Osteoblast (primary cell): ENCODE results near the gene CLCN3. TPM values are rescaled to one million over a fixed set of nuclear protein-coding genes. Genes with fewer than 3 reads are reported as not detected.
A peak's percentile ranks its signal among the peaks of the same experiment; 100 is the strongest.

Experiments used
- DNase-seq: peaks from one replicate; pipeline ENCODE4 v3.0.0; 2011; ENCODE audit warnings: low spot score, mixed read lengths; ENCODE audit not compliant: insufficient read length; ENCODE audit errors: missing footprints
- H2AFZ ChIP-seq: 2 replicates; pipeline ENCODE4 v1.6.0; 2011; ENCODE audit warnings: mild to moderate bottlenecking, low read length
- H3K27ac ChIP-seq: 2 replicates; pipeline ENCODE4 v1.5.1; 2011; ENCODE audit warnings: mild to moderate bottlenecking, low read depth, low read length, moderate library complexity
- H3K27me3 ChIP-seq: 2 replicates; pipeline ENCODE4 v1.6.0; 2012; ENCODE audit warnings: mild to moderate bottlenecking, control low read depth, inconsistent platforms, low read length, moderate library complexity; ENCODE audit not compliant: insufficient read depth
- H3K36me3 ChIP-seq: 2 replicates; pipeline ENCODE4 v1.5.1; 2011; ENCODE audit warnings: mild to moderate bottlenecking, low read length, control low read depth, moderate library complexity; ENCODE audit not compliant: insufficient read depth
- H3K4me1 ChIP-seq: 2 replicates; pipeline ENCODE4 v1.5.1; 2011; ENCODE audit warnings: mild to moderate bottlenecking, low read length, control low read depth, moderate library complexity; ENCODE audit not compliant: insufficient read depth
- H3K4me2 ChIP-seq: 2 replicates; pipeline ENCODE4 v1.6.0; 2011; ENCODE audit warnings: mild to moderate bottlenecking, low read length; ENCODE audit not compliant: insufficient read depth
- H3K4me3 ChIP-seq: fragments of 200-600 bp; sonication (generic); 3 replicates; pipeline ENCODE4 v1.5.1; 2012; ENCODE audit warnings: mild to moderate bottlenecking, low read length, inconsistent platforms; ENCODE audit not compliant: insufficient read depth
- H3K79me2 ChIP-seq: 2 replicates; pipeline ENCODE4 v1.6.0; 2012; ENCODE audit warnings: mild to moderate bottlenecking, low read length, control low read depth, inconsistent platforms; ENCODE audit not compliant: insufficient read depth
- H3K9me3 ChIP-seq: 2 replicates; pipeline ENCODE4 v1.5.1; 2011; ENCODE audit warnings: low read depth, low read length, control low read depth
- H4K20me1 ChIP-seq: 2 replicates; pipeline ENCODE4 v1.6.0; 2012; ENCODE audit warnings: mild to moderate bottlenecking, low read length, control low read depth; ENCODE audit not compliant: insufficient read depth
- total RNA-seq: library from RNA; depleted of rRNA; stranded (reverse); fragments of >200 nt; gene quantifications from 2 replicates; pipeline ENCODE4 v1.2.3, GENCODE V29; 2012
- TF ChIP-seq, protein P1 (sequence below): IDR thresholded peaks from 2 replicates; pipeline ENCODE4 v1.5.1; 2011; ENCODE audit warnings: mild to moderate bottlenecking, low read depth, low read length, moderate library complexity; ENCODE audit errors: extremely low read depth

CLCN3 gene
- total RNA-seq, 1 donor, result 32.2 TPM

DNA sequence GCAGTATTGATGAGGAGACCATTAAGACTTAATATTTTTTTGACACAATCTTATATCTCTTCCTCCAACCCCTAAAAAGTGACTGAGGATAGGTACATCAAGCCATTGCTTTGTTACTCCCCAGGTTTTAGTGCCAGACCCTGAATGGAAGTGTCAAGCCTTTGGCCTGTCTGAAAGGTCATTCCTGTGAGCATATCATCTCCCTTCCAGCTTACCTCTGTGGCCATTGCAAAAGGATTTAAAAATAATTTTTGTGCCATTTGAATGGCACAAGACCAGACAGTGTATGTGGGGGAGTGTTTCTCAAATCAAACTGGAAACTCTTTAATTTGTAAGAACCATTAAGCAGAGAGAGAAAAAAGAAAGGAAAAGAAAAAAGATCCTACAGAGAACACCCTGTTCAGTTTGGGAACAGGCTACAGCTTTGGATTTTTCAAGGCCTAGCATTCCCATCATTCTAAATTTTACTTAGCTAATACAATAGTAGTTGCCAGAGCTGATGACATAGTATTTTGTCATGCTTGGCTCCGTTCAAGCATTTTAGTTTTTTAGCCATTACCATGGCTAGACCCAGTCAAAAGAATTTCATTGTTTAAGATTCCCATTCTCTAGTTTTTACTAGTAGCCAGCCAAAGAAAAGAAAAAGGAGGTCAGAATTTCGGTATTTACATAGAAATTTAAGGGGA lies 87.7 kb downstream of the CLCN3 start:
- no peak overlapping the region for H3K4me2 ChIP-seq
- no peak overlapping the region for H2AFZ ChIP-seq
- H4K20me1 ChIP-seq, result no peaks in the 10 kb centered on the region
- no peaks in the 10 kb centered on the region for H3K79me2 ChIP-seq
- H3K4me3 ChIP-seq, result no peak overlapping the region
- H3K4me1 ChIP-seq, result peaks cover 3% of the 10 kb centered on the region
- H3K27ac ChIP-seq, result peak overlapping the region; percentile 24
- H3K9me3 ChIP-seq, result no peaks in the 10 kb centered on the region
- no peaks in the 10 kb centered on the region for H3K27me3 ChIP-seq
- peaks cover 17% of the 10 kb centered on the region for H3K36me3 ChIP-seq
- DNase-seq, result no peak
- TF ChIP-seq, protein P1, sequence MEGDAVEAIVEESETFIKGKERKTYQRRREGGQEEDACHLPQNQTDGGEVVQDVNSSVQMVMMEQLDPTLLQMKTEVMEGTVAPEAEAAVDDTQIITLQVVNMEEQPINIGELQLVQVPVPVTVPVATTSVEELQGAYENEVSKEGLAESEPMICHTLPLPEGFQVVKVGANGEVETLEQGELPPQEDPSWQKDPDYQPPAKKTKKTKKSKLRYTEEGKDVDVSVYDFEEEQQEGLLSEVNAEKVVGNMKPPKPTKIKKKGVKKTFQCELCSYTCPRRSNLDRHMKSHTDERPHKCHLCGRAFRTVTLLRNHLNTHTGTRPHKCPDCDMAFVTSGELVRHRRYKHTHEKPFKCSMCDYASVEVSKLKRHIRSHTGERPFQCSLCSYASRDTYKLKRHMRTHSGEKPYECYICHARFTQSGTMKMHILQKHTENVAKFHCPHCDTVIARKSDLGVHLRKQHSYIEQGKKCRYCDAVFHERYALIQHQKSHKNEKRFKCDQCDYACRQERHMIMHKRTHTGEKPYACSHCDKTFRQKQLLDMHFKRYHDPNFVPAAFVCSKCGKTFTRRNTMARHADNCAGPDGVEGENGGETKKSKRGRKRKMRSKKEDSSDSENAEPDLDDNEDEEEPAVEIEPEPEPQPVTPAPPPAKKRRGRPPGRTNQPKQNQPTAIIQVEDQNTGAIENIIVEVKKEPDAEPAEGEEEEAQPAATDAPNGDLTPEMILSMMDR, result no peak

DNA sequence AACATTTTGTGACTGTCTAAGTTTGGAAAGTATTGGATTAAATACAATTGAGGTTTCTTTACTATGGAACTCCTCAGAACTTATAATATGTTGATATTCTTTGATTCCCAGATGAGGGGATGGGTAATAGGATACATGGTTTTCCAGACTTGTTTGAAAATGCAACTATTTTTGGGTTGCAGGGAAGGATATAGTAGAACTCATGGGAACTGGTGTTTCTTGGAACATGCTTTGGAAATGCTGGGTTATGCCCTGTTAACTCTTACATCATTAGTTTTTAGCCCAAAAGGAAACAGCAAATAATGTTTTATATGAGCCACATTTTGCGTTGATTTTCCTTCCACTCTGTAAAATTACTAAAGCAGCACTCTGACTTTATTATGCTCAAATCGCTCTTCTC lies 95.4 kb downstream of the CLCN3 start:
- H3K36me3 ChIP-seq, result peaks cover 20% of the 10 kb centered on the region
- no peak overlapping the region for H3K4me3 ChIP-seq
- H4K20me1 ChIP-seq, result no peaks in the 10 kb centered on the region
- no peaks in the 10 kb centered on the region for H3K9me3 ChIP-seq
- H2AFZ ChIP-seq, result no peak overlapping the region
- peak overlapping the region; percentile 44 for H3K27ac ChIP-seq
- no peak for DNase-seq
- H3K27me3 ChIP-seq, result no peaks in the 10 kb centered on the region
- no peaks in the 10 kb centered on the region for H3K79me2 ChIP-seq
- H3K4me2 ChIP-seq, result no peak overlapping the region
- peaks cover 13% of the 10 kb centered on the region for H3K4me1 ChIP-seq
- TF ChIP-seq, protein P1, result no peak

DNA sequence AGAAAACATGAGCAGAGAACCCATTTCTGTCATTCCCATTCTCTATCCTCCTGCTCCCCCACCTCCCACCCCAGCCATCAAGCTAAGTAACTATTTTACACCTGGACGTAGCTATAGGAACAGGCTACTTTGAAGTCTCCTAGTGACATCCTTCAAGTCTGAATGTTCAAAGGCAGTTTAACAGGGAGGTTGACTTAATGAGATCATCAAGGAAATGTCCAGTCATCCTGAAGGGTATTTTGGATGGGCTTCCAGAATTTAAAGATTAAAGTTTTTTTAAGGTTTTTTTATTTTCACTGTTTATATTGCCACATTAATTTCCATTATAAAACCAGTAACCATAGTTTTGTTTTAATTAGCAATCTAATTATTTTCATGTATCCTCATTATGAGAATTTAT lies 96.3 kb downstream of the CLCN3 start:
- no peak for DNase-seq
- H3K9me3 ChIP-seq, result no peaks in the 10 kb centered on the region
- H3K4me3 ChIP-seq, result no peak overlapping the region
- no peaks in the 10 kb centered on the region for H3K27me3 ChIP-seq
- H3K4me2 ChIP-seq, result no peak overlapping the region
- H3K36me3 ChIP-seq, result peaks cover 20% of the 10 kb centered on the region
- no peak overlapping the region for H2AFZ ChIP-seq
- TF ChIP-seq, protein P1, result no peak
- no peaks in the 10 kb centered on the region for H3K79me2 ChIP-seq
- H3K4me1 ChIP-seq, result peaks cover 13% of the 10 kb centered on the region
- H3K27ac ChIP-seq, result peak overlapping the region; percentile 44
- no peaks in the 10 kb centered on the region for H4K20me1 ChIP-seq

GRCh38 chr4:169720529-169720928 lies 100.2 kb downstream of the CLCN3 start:
- Histone ChIP-seq H4K20me1 (no peaks in the 10 kb centered on the region), H3K4me3 (no peak overlapping the region), H3K9me3 (no peaks in the 10 kb centered on the region), H3K79me2 (no peaks in the 10 kb centered on the region), H2AFZ (no peak overlapping the region), H3K4me2 (no peak overlapping the region), H3K4me1 (peaks cover 24% of the 10 kb centered on the region), H3K27ac (no peak overlapping the region), H3K27me3 (no peaks in the 10 kb centered on the region), H3K36me3 (peaks cover 10% of the 10 kb centered on the region)
- TF ChIP-seq, protein P1, result no peak
- no peak for DNase-seq
